ENCODE measurements around the gene CXCR6. TPM values are rescaled to one million over a fixed set of nuclear protein-coding genes. Genes with fewer than 3 reads are reported as not detected.

The CXCR6 gene
- total and polyA plus RNA-seq, 2 experiments from 2014 or later = 0.10 TPM; not detected in 1

GRCh38 chr3:45985532-45986302 is 42.5 kb downstream of the CXCR6 start:
- H3K4me1 Mint-ChIP-seq = peaks cover 6% of the 10 kb centered on the region
- no peaks in the 10 kb centered on the region for H3K9me2 ChIP-seq (ENCODE audit: insufficient read depth)
- no peak overlapping the region for H2AFZ ChIP-seq
- peaks cover 6% of the 10 kb centered on the region for H3K27me3 Mint-ChIP-seq (ENCODE audit: insufficient read depth, low read depth, poor library complexity)
- peaks cover 24% of the 10 kb centered on the region for H3K36me3 Mint-ChIP-seq (ENCODE audit: low read depth)
- no peak for ATAC-seq
- H3K27ac ChIP-seq (ENCODE audit: low read depth) = no peak overlapping the region
- H3K9me3 Mint-ChIP-seq = no peaks in the 10 kb centered on the region; the same call in 2 of the 3 replicates
- no peaks in the 10 kb centered on the region for H3F3A ChIP-seq (replicated peaks; ENCODE audit: low read depth)
- TF ChIP-seq, protein P1, sequence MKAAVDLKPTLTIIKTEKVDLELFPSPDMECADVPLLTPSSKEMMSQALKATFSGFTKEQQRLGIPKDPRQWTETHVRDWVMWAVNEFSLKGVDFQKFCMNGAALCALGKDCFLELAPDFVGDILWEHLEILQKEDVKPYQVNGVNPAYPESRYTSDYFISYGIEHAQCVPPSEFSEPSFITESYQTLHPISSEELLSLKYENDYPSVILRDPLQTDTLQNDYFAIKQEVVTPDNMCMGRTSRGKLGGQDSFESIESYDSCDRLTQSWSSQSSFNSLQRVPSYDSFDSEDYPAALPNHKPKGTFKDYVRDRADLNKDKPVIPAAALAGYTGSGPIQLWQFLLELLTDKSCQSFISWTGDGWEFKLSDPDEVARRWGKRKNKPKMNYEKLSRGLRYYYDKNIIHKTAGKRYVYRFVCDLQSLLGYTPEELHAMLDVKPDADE (IDR thresholded peaks at IDR 0.05) = no peak
- TF ChIP-seq REST (IDR thresholded peaks at IDR 0.05; ENCODE audit: unreplicated experiment) (no peak), ZNF331 (CRISPR knock-in tag; IDR thresholded peaks at IDR 0.05; ENCODE audit: low read depth) (no peak), JUNB (IDR thresholded peaks at IDR 0.05; ENCODE audit: unreplicated experiment) (no peak), EZH2 (IDR thresholded peaks at IDR 0.05; ENCODE audit: low read depth, unreplicated experiment) (no peak), NANOG (IDR thresholded peaks at IDR 0.05; ENCODE audit: borderline replicate concordance) (no peak), CREB1 (CRISPR knock-in tag; IDR thresholded peaks at IDR 0.05; ENCODE audit: low read depth) (no peak), POLR2AphosphoS5 (IDR thresholded peaks at IDR 0.05; ENCODE audit: low read depth) (no peak), STAT1 (IDR thresholded peaks at IDR 0.05; ENCODE audit: unreplicated experiment) (no peak), ZNF114 (CRISPR knock-in tag; IDR thresholded peaks at IDR 0.05) (no peak)
- TF ChIP-seq, protein P2, sequence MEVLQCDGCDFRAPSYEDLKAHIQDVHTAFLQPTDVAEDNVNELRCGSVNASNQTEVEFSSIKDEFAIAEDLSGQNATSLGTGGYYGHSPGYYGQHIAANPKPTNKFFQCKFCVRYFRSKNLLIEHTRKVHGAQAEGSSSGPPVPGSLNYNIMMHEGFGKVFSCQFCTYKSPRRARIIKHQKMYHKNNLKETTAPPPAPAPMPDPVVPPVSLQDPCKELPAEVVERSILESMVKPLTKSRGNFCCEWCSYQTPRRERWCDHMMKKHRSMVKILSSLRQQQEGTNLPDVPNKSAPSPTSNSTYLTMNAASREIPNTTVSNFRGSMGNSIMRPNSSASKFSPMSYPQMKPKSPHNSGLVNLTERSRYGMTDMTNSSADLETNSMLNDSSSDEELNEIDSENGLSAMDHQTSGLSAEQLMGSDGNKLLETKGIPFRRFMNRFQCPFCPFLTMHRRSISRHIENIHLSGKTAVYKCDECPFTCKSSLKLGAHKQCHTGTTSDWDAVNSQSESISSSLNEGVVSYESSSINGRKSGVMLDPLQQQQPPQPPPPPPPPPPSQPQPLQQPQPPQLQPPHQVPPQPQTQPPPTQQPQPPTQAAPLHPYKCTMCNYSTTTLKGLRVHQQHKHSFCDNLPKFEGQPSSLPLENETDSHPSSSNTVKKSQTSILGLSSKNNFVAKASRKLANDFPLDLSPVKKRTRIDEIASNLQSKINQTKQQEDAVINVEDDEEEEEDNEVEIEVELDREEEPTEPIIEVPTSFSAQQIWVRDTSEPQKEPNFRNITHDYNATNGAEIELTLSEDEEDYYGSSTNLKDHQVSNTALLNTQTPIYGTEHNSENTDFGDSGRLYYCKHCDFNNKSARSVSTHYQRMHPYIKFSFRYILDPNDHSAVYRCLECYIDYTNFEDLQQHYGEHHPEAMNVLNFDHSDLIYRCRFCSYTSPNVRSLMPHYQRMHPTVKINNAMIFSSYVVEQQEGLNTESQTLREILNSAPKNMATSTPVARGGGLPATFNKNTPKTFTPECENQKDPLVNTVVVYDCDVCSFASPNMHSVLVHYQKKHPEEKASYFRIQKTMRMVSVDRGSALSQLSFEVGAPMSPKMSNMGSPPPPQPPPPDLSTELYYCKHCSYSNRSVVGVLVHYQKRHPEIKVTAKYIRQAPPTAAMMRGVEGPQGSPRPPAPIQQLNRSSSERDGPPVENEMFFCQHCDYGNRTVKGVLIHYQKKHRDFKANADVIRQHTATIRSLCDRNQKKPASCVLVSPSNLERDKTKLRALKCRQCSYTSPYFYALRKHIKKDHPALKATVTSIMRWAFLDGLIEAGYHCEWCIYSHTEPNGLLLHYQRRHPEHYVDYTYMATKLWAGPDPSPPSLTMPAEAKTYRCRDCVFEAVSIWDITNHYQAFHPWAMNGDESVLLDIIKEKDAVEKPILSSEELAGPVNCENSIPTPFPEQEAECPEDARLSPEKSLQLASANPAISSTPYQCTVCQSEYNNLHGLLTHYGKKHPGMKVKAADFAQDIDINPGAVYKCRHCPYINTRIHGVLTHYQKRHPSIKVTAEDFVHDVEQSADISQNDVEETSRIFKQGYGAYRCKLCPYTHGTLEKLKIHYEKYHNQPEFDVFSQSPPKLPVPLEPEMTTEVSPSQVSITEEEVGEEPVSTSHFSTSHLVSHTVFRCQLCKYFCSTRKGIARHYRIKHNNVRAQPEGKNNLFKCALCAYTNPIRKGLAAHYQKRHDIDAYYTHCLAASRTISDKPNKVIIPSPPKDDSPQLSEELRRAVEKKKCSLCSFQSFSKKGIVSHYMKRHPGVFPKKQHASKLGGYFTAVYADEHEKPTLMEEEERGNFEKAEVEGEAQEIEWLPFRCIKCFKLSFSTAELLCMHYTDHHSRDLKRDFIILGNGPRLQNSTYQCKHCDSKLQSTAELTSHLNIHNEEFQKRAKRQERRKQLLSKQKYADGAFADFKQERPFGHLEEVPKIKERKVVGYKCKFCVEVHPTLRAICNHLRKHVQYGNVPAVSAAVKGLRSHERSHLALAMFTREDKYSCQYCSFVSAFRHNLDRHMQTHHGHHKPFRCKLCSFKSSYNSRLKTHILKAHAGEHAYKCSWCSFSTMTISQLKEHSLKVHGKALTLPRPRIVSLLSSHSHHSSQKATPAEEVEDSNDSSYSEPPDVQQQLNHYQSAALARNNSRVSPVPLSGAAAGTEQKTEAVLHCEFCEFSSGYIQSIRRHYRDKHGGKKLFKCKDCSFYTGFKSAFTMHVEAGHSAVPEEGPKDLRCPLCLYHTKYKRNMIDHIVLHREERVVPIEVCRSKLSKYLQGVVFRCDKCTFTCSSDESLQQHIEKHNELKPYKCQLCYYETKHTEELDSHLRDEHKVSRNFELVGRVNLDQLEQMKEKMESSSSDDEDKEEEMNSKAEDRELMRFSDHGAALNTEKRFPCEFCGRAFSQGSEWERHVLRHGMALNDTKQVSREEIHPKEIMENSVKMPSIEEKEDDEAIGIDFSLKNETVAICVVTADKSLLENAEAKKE (CRISPR knock-in tag; IDR thresholded peaks at IDR 0.05) = no peak
- peaks cover 29% of the 10 kb centered on the region for H3K36me3 ChIP-seq (ENCODE audit: insufficient read depth)
- peaks cover 10% of the 10 kb centered on the region for H4K20me1 ChIP-seq (replicated peaks; ENCODE audit: insufficient read depth)
- no peak overlapping the region for H3K4me3 Mint-ChIP-seq
- H3K27me3 ChIP-seq (ENCODE audit: insufficient read depth) = no peaks in the 10 kb centered on the region
- peaks cover 7% of the 10 kb centered on the region; the same call in 1 of the 2 replicates for H3K4me1 ChIP-seq (ENCODE audit: insufficient read depth)
- H3K4me2 ChIP-seq = no peak overlapping the region
- no peak for DNase-seq (ENCODE audit: low spot score)
- no peak overlapping the region for H3K27ac Mint-ChIP-seq
- peaks cover 44% of the 10 kb centered on the region for H3K79me2 ChIP-seq (replicated peaks; ENCODE audit: insufficient read depth)
- no peak overlapping the region for H3K4me3 ChIP-seq

Measured in GM23338 (cell line).